Mammary epithelial cell (primary cell): ENCODE data around the gene SSX2IP.

Experiments
- EZH2 ChIP-seq: IDR thresholded peaks from 2 replicates; pipeline ENCODE4 v1.6.1; 2012; ENCODE audit warnings: low read length, inconsistent platforms, borderline replicate concordance
- TF ChIP-seq, protein P1 (sequence below), 2 donors: IDR thresholded peaks in 1 of 2; conservative IDR thresholded peaks in 1 of 2; 2 replicates each; pipeline ENCODE4 v1.5.1; 2011 to 2012; ENCODE audit warnings: inconsistent platforms in 2 of 2, low read length in 2 of 2, mild to moderate bottlenecking in 2 of 2, control low read depth in 1 of 2, low read depth in 1 of 2; ENCODE audit not compliant: insufficient read depth in 1 of 2; ENCODE audit errors: extremely low read depth in 1 of 2

- TF ChIP-seq, protein P1, sequence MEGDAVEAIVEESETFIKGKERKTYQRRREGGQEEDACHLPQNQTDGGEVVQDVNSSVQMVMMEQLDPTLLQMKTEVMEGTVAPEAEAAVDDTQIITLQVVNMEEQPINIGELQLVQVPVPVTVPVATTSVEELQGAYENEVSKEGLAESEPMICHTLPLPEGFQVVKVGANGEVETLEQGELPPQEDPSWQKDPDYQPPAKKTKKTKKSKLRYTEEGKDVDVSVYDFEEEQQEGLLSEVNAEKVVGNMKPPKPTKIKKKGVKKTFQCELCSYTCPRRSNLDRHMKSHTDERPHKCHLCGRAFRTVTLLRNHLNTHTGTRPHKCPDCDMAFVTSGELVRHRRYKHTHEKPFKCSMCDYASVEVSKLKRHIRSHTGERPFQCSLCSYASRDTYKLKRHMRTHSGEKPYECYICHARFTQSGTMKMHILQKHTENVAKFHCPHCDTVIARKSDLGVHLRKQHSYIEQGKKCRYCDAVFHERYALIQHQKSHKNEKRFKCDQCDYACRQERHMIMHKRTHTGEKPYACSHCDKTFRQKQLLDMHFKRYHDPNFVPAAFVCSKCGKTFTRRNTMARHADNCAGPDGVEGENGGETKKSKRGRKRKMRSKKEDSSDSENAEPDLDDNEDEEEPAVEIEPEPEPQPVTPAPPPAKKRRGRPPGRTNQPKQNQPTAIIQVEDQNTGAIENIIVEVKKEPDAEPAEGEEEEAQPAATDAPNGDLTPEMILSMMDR (conservative IDR thresholded peaks at IDR 0.05 in 1 of 2, IDR thresholded peaks at IDR 0.05 in 1 of 2; ENCODE audit: extremely low read depth in 1 of 2, insufficient read depth in 1 of 2, low read depth in 1 of 2, low read length in 2 of 2): no peak
- TF ChIP-seq EZH2: no peak
Observed at GRCh38 chr1:84606977-84607376, 83.3 kb downstream of the SSX2IP start.
